Neural progenitor cell (in vitro differentiated cells): Measurements from ENCODE around the gene PNMA6E. TPM values are rescaled to one million over a fixed set of nuclear protein-coding genes. Genes with fewer than 3 reads are reported as not detected.

Experiments
- DNase-seq: peaks from one replicate; pipeline ENCODE4 v3.0.0-alpha.2; 2016; ENCODE audit warnings: low spot score
- H2AFZ ChIP-seq: fragments of 200-600 bp; sonication (generic); replicated peaks from 2 replicates; pipeline ENCODE4 v1.6.1; 2016; ENCODE audit warnings: antibody characterized with exemption
- H3F3A ChIP-seq: fragments of 200-600 bp; sonication (generic); 2 replicates; pipeline ENCODE4 v1.6.1; 2016; ENCODE audit warnings: antibody characterized with exemption, low read depth
- H3K27ac ChIP-seq: fragments of 200-600 bp; sonication (generic); 2 replicates; pipeline ENCODE4 v1.5.1; 2016; ENCODE audit warnings: mild to moderate bottlenecking
- H3K27me3 ChIP-seq: fragments of 200-600 bp; sonication (generic); 2 replicates; pipeline ENCODE4 v1.6.1; 2016; ENCODE audit warnings: mild to moderate bottlenecking, moderate library complexity
- H3K36me3 ChIP-seq: fragments of 200-600 bp; sonication (generic); 2 replicates; pipeline ENCODE4 v1.5.1; 2016
- H3K4me1 ChIP-seq: fragments of 200-600 bp; sonication (generic); 2 replicates; pipeline ENCODE4 v1.6.1; 2016; ENCODE audit warnings: mixed run types
- H3K4me2 ChIP-seq: fragments of 200-600 bp; sonication (generic); 2 replicates; pipeline ENCODE4 v1.6.1; 2016
- H3K4me3 ChIP-seq: fragments of 200-600 bp; sonication (generic); 2 replicates; pipeline ENCODE4 v1.5.1; 2016
- H3K79me2 ChIP-seq: fragments of 200-600 bp; sonication (generic); 2 replicates; pipeline ENCODE4 v1.6.1; 2016; ENCODE audit warnings: low read depth
- H3K9ac ChIP-seq: fragments of 200-600 bp; sonication (generic); 2 replicates; pipeline ENCODE4 v1.6.1; 2016
- H3K9me3 ChIP-seq: fragments of 200-600 bp; sonication (generic); 2 replicates; pipeline ENCODE4 v1.5.1; 2016; ENCODE audit warnings: low read depth
- H4K20me1 ChIP-seq: fragments of 200-600 bp; sonication (generic); 2 replicates; pipeline ENCODE4 v1.6.1; 2016; ENCODE audit warnings: low read depth
- H3K27ac Mint-ChIP-seq: 3 replicates; pipeline ENCODE4 v1.8.0; 2021; ENCODE audit warnings: mixed read lengths
- H3K27me3 Mint-ChIP-seq: 2 replicates; pipeline ENCODE4 v1.8.0; 2022; ENCODE audit warnings: low read depth, mild to moderate bottlenecking, inconsistent platforms, moderate library complexity, mixed read lengths; ENCODE audit not compliant: insufficient read depth
- H3K36me3 Mint-ChIP-seq: 3 replicates; pipeline ENCODE4 v1.8.0; 2021; ENCODE audit warnings: mixed read lengths
- H3K4me1 Mint-ChIP-seq: 3 replicates; pipeline ENCODE4 v1.8.0; 2021; ENCODE audit warnings: mixed read lengths
- H3K4me3 Mint-ChIP-seq: 3 replicates; pipeline ENCODE4 v1.8.0; 2021; ENCODE audit warnings: mild to moderate bottlenecking, moderate library complexity, mixed read lengths
- H3K9me3 Mint-ChIP-seq: 3 replicates; pipeline ENCODE4 v1.8.0; 2020; ENCODE audit warnings: mixed read lengths
- CTCF ChIP-seq: fragments of 200-600 bp; sonication (generic); IDR thresholded peaks from 2 replicates; pipeline ENCODE4 v1.5.1; 2017; ENCODE audit warnings: antibody characterized with exemption, mild to moderate bottlenecking
- EZH2 ChIP-seq: fragments of 200-600 bp; sonication (generic); IDR thresholded peaks from 2 replicates; pipeline ENCODE4 v1.6.1; 2017; ENCODE audit warnings: antibody characterized with exemption, mild to moderate bottlenecking, moderate library complexity
- EZH2phosphoT487 ChIP-seq: fragments of 200-600 bp; sonication (generic); IDR thresholded peaks from 2 replicates; pipeline ENCODE4 v1.6.1; 2017; ENCODE audit warnings: antibody characterized with exemption
- total RNA-seq: library from RNA; depleted of rRNA; stranded (reverse); fragments of >200 nt; gene quantifications from 2 replicates; pipeline ENCODE4 v1.2.3, GENCODE V29; 2015; ENCODE audit warnings: low replicate concordance

The PNMA6E gene
- total RNA-seq, 1 donor from 2014 or later: not detected

GRCh38 chrX:153396320-153397195 lies 4.6 kb downstream of the PNMA6E start:
- peaks cover 27% of the 10 kb centered on the region for H3K9me3 Mint-ChIP-seq
- Histone ChIP-seq H2AFZ (no peak overlapping the region), H3K27me3 (no peaks in the 10 kb centered on the region), H3K4me1 (no peaks in the 10 kb centered on the region), H3K9ac (no peak overlapping the region), H3K4me3 (no peak overlapping the region), H3K9me3 (no peaks in the 10 kb centered on the region), H3K36me3 (no peaks in the 10 kb centered on the region), H3K27ac (no peak overlapping the region), H3F3A (no peaks in the 10 kb centered on the region), H3K4me2 (no peak overlapping the region), H4K20me1 (no peaks in the 10 kb centered on the region), H3K79me2 (no peaks in the 10 kb centered on the region)
- no peak overlapping the region for H3K4me3 Mint-ChIP-seq
- H3K27ac Mint-ChIP-seq: no peak overlapping the region
- peaks cover 10% of the 10 kb centered on the region for H3K4me1 Mint-ChIP-seq
- no peak for DNase-seq
- H3K36me3 Mint-ChIP-seq: no peaks in the 10 kb centered on the region
- TF ChIP-seq CTCF (no peak), EZH2phosphoT487 (no peak), EZH2 (no peak)
- H3K27me3 Mint-ChIP-seq: peaks cover 4% of the 10 kb centered on the region

- DNase-seq: no peak
- H3K4me3 ChIP-seq: no peak overlapping the region
- H3K27ac ChIP-seq: no peak overlapping the region
- no peak overlapping the region for H3K4me3 Mint-ChIP-seq
- H3K36me3 Mint-ChIP-seq: no peaks in the 10 kb centered on the region
- peaks cover 10% of the 10 kb centered on the region for H3K4me1 Mint-ChIP-seq
- H3K9ac ChIP-seq: no peak overlapping the region
- TF ChIP-seq EZH2 (no peak), EZH2phosphoT487 (no peak), CTCF (no peak)
- H4K20me1 ChIP-seq: no peaks in the 10 kb centered on the region
- no peaks in the 10 kb centered on the region for H3K79me2 ChIP-seq
- no peaks in the 10 kb centered on the region for H3K9me3 ChIP-seq
- no peaks in the 10 kb centered on the region for H3K4me1 ChIP-seq
- peaks cover 22% of the 10 kb centered on the region for H3K9me3 Mint-ChIP-seq
- no peak overlapping the region for H3K27ac Mint-ChIP-seq
- H3K27me3 ChIP-seq: no peaks in the 10 kb centered on the region
- no peak overlapping the region for H2AFZ ChIP-seq
- no peaks in the 10 kb centered on the region for H3K36me3 ChIP-seq
- no peak overlapping the region for H3K4me2 ChIP-seq
- no peaks in the 10 kb centered on the region for H3F3A ChIP-seq
- peaks cover 4% of the 10 kb centered on the region for H3K27me3 Mint-ChIP-seq
These were observed 5.4 kb downstream of the PNMA6E start for GRCh38 chrX:153395613-153396319.

GRCh38 chrX:153394612-153395011 lies 6.5 kb downstream of the PNMA6E start:
- Mint-ChIP-seq H3K4me1 (peaks cover 10% of the 10 kb centered on the region), H3K9me3 (peaks cover 20% of the 10 kb centered on the region), H3K36me3 (no peaks in the 10 kb centered on the region), H3K27ac (peak overlapping the region; percentile 52), H3K27me3 (peaks cover 2% of the 10 kb centered on the region), H3K4me3 (no peak overlapping the region)
- Histone ChIP-seq H3K79me2 (no peaks in the 10 kb centered on the region), H3F3A (no peaks in the 10 kb centered on the region), H3K9ac (no peak overlapping the region), H3K36me3 (no peaks in the 10 kb centered on the region), H4K20me1 (no peaks in the 10 kb centered on the region), H3K27ac (no peak overlapping the region), H3K4me1 (no peaks in the 10 kb centered on the region), H3K4me3 (no peak overlapping the region), H3K9me3 (no peaks in the 10 kb centered on the region), H3K27me3 (no peaks in the 10 kb centered on the region), H2AFZ (no peak overlapping the region), H3K4me2 (no peak overlapping the region)
- DNase-seq: no peak
- TF ChIP-seq CTCF: no peak
- no peak for TF ChIP-seq EZH2
- no peak for TF ChIP-seq EZH2phosphoT487
